Colonic mucosa (tissue), 4 donors: ENCODE measurements around the gene PLAAT2. TPM values are rescaled to one million over a fixed set of nuclear protein-coding genes. Genes with fewer than 3 reads are reported as not detected.
"Not testable (repeated sequence)": the region's sequence is repeated elsewhere in the genome, so short reads cannot be mapped to it uniquely, and the experiment has no call there.

Experiments
- DNase-seq: peaks from one replicate; pipeline ENCODE4 v3.0.0-alpha.2; 2020
- H3K27ac ChIP-seq: fragments of 200-600 bp; one replicate; pipeline ENCODE4 v1.8.0; 2021
- H3K27me3 ChIP-seq: fragments of 200-600 bp; one replicate; pipeline ENCODE4 v1.8.0; 2021
- H3K36me3 ChIP-seq: fragments of 200-600 bp; one replicate; pipeline ENCODE4 v1.8.0; 2021
- H3K4me1 ChIP-seq: fragments of 200-600 bp; one replicate; pipeline ENCODE4 v1.8.0; 2021; ENCODE audit warnings: mild to moderate bottlenecking
- H3K4me3 ChIP-seq: fragments of 200-600 bp; one replicate; pipeline ENCODE4 v1.8.0; 2021
- H3K9ac ChIP-seq, 2 donors: one replicate each; pipeline ENCODE4 v1.7.0; 2013; ENCODE audit warnings: control low read depth in 2 of 2, low read depth in 2 of 2, low read length in 2 of 2
- H3K9me3 ChIP-seq: fragments of 200-600 bp; one replicate; pipeline ENCODE4 v1.8.0; 2021
- CTCF ChIP-seq: fragments of 200-600 bp; IDR thresholded peaks from one replicate; pipeline ENCODE4 v1.8.0; 2022; ENCODE audit warnings: antibody characterized with exemption, mild to moderate bottlenecking
- intact Hi-C: fragments of 100-400 bp; cut with DNase I; formaldehyde crosslinking; loops from one replicate; pipeline ENCODE4 v1.14.1; 2022
- total RNA-seq, 2 donors: library from RNA; stranded (reverse); fragmentation: NEBNext Ultra II Directional in 1 of 2; extraction: Animal tissue kit (Norgen Biotek cat#: 25700) in 1 of 2; gene quantifications; one replicate each; pipeline ENCODE4 v1.2.1, GENCODE V29; 2021
- donor health status: healthy.
- donor health status: DM: no; HTN: no; CAD: no.
- donor health status: DM: no; HTN: no; CAD: no.

PLAAT2 gene
- total RNA-seq, 2 donors from 2014 or later: 1.9 to 11.1 TPM

GRCh38 chr11:63530021-63530420 is 33.2 kb downstream of the PLAAT2 start:
- TF ChIP-seq CTCF: no peak
- intact Hi-C loops: no loop called here

GRCh38 chr11:63529373-63529772 is 33.8 kb downstream of the PLAAT2 start:
- H3K4me3 ChIP-seq, intact Hi-C loops, DNase-seq, H3K4me1 ChIP-seq, H3K9ac ChIP-seq, H3K9me3 ChIP-seq, H3K27me3 ChIP-seq, H3K36me3 ChIP-seq, H3K27ac ChIP-seq: not testable (repeated sequence)

More at GRCh38 chr11:63530021-63530420, 33.2 kb downstream of the PLAAT2 start:
- Histone ChIP-seq H3K9me3 (no peaks in the 10 kb centered on the region), H3K36me3 (no peaks in the 10 kb centered on the region), H3K4me1 (no peaks in the 10 kb centered on the region), H3K9ac (no peak overlapping the region), H3K27me3 (no peaks in the 10 kb centered on the region), H3K27ac (no peak overlapping the region), H3K4me3 (no peak overlapping the region)
- no peak for DNase-seq

GRCh38 chr11:63528729-63529278 is 34.4 kb downstream of the PLAAT2 start:
- DNase-seq, H3K4me3 ChIP-seq, H3K9ac ChIP-seq, intact Hi-C loops, H3K9me3 ChIP-seq, H3K4me1 ChIP-seq, H3K36me3 ChIP-seq, H3K27ac ChIP-seq, H3K27me3 ChIP-seq: not testable (repeated sequence)

GRCh38 chr11:63528156-63528555 is 35.0 kb downstream of the PLAAT2 start:
- H3K4me3 ChIP-seq, H3K9me3 ChIP-seq, H3K36me3 ChIP-seq, H3K4me1 ChIP-seq, H3K9ac ChIP-seq, H3K27ac ChIP-seq, DNase-seq, intact Hi-C loops, H3K27me3 ChIP-seq: not testable (repeated sequence)

GRCh38 chr11:63527667-63528066 is 35.5 kb downstream of the PLAAT2 start:
- DNase-seq: no peak
- intact Hi-C loops: no loop called here
- no peak overlapping the region for H3K4me3 ChIP-seq
- H3K4me1 ChIP-seq: no peaks in the 10 kb centered on the region
- H3K27ac ChIP-seq: no peak overlapping the region
- H3K9me3 ChIP-seq: no peaks in the 10 kb centered on the region
- no peaks in the 10 kb centered on the region for H3K36me3 ChIP-seq
- TF ChIP-seq CTCF: no peak
- no peaks in the 10 kb centered on the region for H3K27me3 ChIP-seq
- no peak overlapping the region for H3K9ac ChIP-seq

GRCh38 chr11:63523151-63523550 is 40.0 kb downstream of the PLAAT2 start:
- Histone ChIP-seq H3K4me1 (no peaks in the 10 kb centered on the region), H3K27ac (no peak overlapping the region), H3K27me3 (no peaks in the 10 kb centered on the region), H3K9ac (no peak overlapping the region), H3K9me3 (no peaks in the 10 kb centered on the region), H3K4me3 (no peak overlapping the region), H3K36me3 (no peaks in the 10 kb centered on the region)
- no peak for DNase-seq
- TF ChIP-seq CTCF: no peak
- intact Hi-C loops: no loop called here

- H3K9me3 ChIP-seq: no peaks in the 10 kb centered on the region
- no peak overlapping the region for H3K4me3 ChIP-seq
- no peak for DNase-seq
- no peak for TF ChIP-seq CTCF
- intact Hi-C loops: no loop called here
- no peak overlapping the region for H3K9ac ChIP-seq
- H3K27ac ChIP-seq: no peak overlapping the region
- H3K27me3 ChIP-seq: no peaks in the 10 kb centered on the region
- no peaks in the 10 kb centered on the region for H3K36me3 ChIP-seq
- H3K4me1 ChIP-seq: no peaks in the 10 kb centered on the region
Observed at GRCh38 chr11:63521896-63522295, 41.3 kb downstream of the PLAAT2 start.
